HepG2 (cell line): ENCODE data around the gene GPATCH8. TPM values are rescaled to one million over a fixed set of nuclear protein-coding genes. Genes with fewer than 3 reads are reported as not detected.

ENCODE experiments used
- ARHGAP35 ChIP-seq: sonication (generic); formaldehyde crosslinking; IDR thresholded peaks from 2 replicates; pipeline ENCODE4 v1.9.0; 2022; ENCODE audit warnings: mild to moderate bottlenecking, inconsistent platforms, moderate library complexity, missing genetic modification reagents, borderline replicate concordance
- CBX5 ChIP-seq: sonication (generic); formaldehyde crosslinking; IDR thresholded peaks from 2 replicates; pipeline ENCODE4 v1.4.0; 2020; ENCODE audit warnings: missing genetic modification reagents, borderline replicate concordance
- DZIP1 ChIP-seq: sonication (generic); formaldehyde crosslinking; IDR thresholded peaks from 2 replicates; pipeline ENCODE4 v1.5.0; 2020; ENCODE audit warnings: mild to moderate bottlenecking, missing genetic modification reagents
- ERF ChIP-seq: IDR thresholded peaks from 2 replicates; pipeline ENCODE4 v1.6.1; 2018; ENCODE audit warnings: missing biosample characterization, missing genetic modification reagents
- KDM2A ChIP-seq: sonication (generic); formaldehyde crosslinking; IDR thresholded peaks from 2 replicates; pipeline ENCODE4 v1.4.0; 2020; ENCODE audit warnings: low read depth, missing genetic modification reagents, borderline replicate concordance
- NCOA1 ChIP-seq: sonication (generic); formaldehyde crosslinking; IDR thresholded peaks from 2 replicates; pipeline ENCODE4 v1.9.0; 2021; ENCODE audit warnings: missing genetic modification reagents
- NFE2L1 ChIP-seq: sonication (generic); formaldehyde crosslinking; IDR thresholded peaks from 2 replicates; pipeline ENCODE4 v1.4.0; 2020; ENCODE audit warnings: missing genetic modification reagents, mild to moderate bottlenecking, borderline replicate concordance
- PLSCR1 ChIP-seq: sonication (generic); formaldehyde crosslinking; IDR thresholded peaks from 2 replicates; pipeline ENCODE4 v1.5.0; 2020; ENCODE audit warnings: missing genetic modification reagents, mild to moderate bottlenecking, borderline replicate concordance
- POLR2G ChIP-seq: fragments of 200-400 bp; formaldehyde crosslinking; IDR thresholded peaks from 2 replicates; pipeline ENCODE4 v1.6.1; 2018; ENCODE audit warnings: mild to moderate bottlenecking, low read depth, low read length, moderate library complexity
- RAD21 ChIP-seq: fragments of 450-650 bp; formaldehyde crosslinking; IDR thresholded peaks from 2 replicates; pipeline ENCODE4 v1.5.0; 2020; ENCODE audit warnings: mild to moderate bottlenecking
- REXO4 ChIP-seq: sonication (generic); formaldehyde crosslinking; IDR thresholded peaks from 2 replicates; pipeline ENCODE4 v1.8.0; 2022; ENCODE audit warnings: missing genetic modification reagents, mild to moderate bottlenecking, borderline replicate concordance
- SOX6 ChIP-seq, 2 experiments: fragments of 450-650 bp in 1 of 2; sonication (generic) in 1 of 2; formaldehyde crosslinking in 1 of 2; IDR thresholded peaks; 2 replicates each; pipeline versions ENCODE4 v1.4.0 to v1.6.1; 2017 to 2020; ENCODE audit warnings: antibody characterized with exemption in 1 of 2, mild to moderate bottlenecking in 1 of 2, missing genetic modification reagents in 1 of 2
- TAF1 ChIP-seq: sonication (generic); formaldehyde crosslinking; IDR thresholded peaks from 2 replicates; pipeline ENCODE4 v1.4.0; 2020; ENCODE audit warnings: missing genetic modification reagents
- XRCC5 ChIP-seq: fragments of 200-400 bp; formaldehyde crosslinking; optimal IDR thresholded peaks from 2 replicates; pipeline ENCODE3; 2017; ENCODE audit warnings: mild to moderate bottlenecking, low read length
- ZBTB38 ChIP-seq: sonication (generic); formaldehyde crosslinking; IDR thresholded peaks from 2 replicates; pipeline ENCODE4 v1.5.1; 2020; ENCODE audit warnings: mild to moderate bottlenecking, missing genetic modification reagents
- ZFP90 ChIP-seq: sonication (generic); formaldehyde crosslinking; IDR thresholded peaks from 2 replicates; pipeline ENCODE4 v1.8.0; 2022; ENCODE audit warnings: missing genetic modification reagents, mild to moderate bottlenecking, inconsistent platforms, borderline replicate concordance
- ZMAT3 ChIP-seq: sonication (generic); formaldehyde crosslinking; conservative IDR thresholded peaks from 2 replicates; pipeline ENCODE4 v1.7.0; 2021; ENCODE audit warnings: missing genetic modification reagents
- ZNF101 ChIP-seq: sonication (generic); formaldehyde crosslinking; IDR thresholded peaks from 2 replicates; pipeline ENCODE4 v1.4.0; 2020; ENCODE audit warnings: mild to moderate bottlenecking, low read depth, missing genetic modification reagents, borderline replicate concordance
- ZNF121 ChIP-seq: sonication (generic); formaldehyde crosslinking; IDR thresholded peaks from 2 replicates; pipeline ENCODE4 v1.5.0; 2020; ENCODE audit warnings: mild to moderate bottlenecking, missing genetic modification reagents
- ZNF773 ChIP-seq: sonication (generic); formaldehyde crosslinking; IDR thresholded peaks from 2 replicates; pipeline ENCODE4 v1.4.0; 2020; ENCODE audit warnings: missing genetic modification reagents, borderline replicate concordance
- polyA plus RNA-seq, 8 experiments: library from polyadenylated mRNA; depleted of rRNA in 3 of 8; stranded (reverse) in 7 of 8; unstranded in 1 of 8; fragments of >200 nt; fragmentation: Illumina TruSeq in 4 of 8; extraction: Trizol in 4 of 8; gene quantifications; 2 replicates each; pipeline versions ENCODE4 v1.2.1 to v1.2.3, GENCODE V29; 2011 to 2016; ENCODE audit warnings: low read depth in 4 of 8, missing spikeins in 1 of 8, mixed read lengths in 1 of 8; ENCODE audit not compliant: insufficient read depth in 1 of 8
- total RNA-seq, 5 experiments: library from RNA; depleted of rRNA; stranded (reverse); fragments of >200 nt; fragmentation: Illumina TruSeq; extraction: Trizol; gene quantifications; 2 replicates each; pipeline ENCODE4 v1.2.3, GENCODE V29; 2016; ENCODE audit warnings: low read depth in 1 of 5
- TF ChIP-seq, protein P1 (sequence below): sonication (generic); formaldehyde crosslinking; IDR thresholded peaks from 2 replicates; pipeline ENCODE4 v1.5.0; 2020; ENCODE audit warnings: mild to moderate bottlenecking, missing genetic modification reagents, moderate library complexity
- TF ChIP-seq, protein P2 (sequence below): sonication (generic); formaldehyde crosslinking; conservative IDR thresholded peaks from 2 replicates; pipeline ENCODE4 v1.8.0; 2022; ENCODE audit warnings: missing genetic modification reagents

Gene GPATCH8
- total and polyA plus RNA-seq, 2 of the 13 experiments (the other 11 are each of a cell fraction or from before 2014, with no cell fraction given): 20.7 to 21.5 TPM

DNA sequence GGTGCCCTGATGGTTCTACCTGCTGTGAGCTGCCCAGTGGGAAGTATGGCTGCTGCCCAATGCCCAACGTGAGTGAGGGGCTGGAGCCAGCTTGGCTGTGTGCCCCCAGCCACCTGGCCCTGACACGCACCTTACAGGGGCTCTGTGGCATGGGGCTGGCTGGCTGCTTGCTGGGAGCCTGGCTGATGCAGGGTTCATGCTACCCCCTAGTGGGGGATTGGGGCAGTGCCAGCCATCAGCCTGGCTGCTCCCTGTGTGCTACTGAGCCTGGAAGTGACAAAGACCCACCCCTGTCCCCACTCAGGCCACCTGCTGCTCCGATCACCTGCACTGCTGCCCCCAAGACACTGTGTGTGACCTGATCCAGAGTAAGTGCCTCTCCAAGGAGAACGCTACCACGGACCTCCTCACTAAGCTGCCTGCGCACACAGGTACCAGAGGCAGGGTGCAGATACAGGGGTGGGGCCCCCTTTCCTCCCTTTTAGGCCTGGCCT, 152.4 kb downstream of the GPATCH8 start (continued):
- TF ChIP-seq, protein P1, sequence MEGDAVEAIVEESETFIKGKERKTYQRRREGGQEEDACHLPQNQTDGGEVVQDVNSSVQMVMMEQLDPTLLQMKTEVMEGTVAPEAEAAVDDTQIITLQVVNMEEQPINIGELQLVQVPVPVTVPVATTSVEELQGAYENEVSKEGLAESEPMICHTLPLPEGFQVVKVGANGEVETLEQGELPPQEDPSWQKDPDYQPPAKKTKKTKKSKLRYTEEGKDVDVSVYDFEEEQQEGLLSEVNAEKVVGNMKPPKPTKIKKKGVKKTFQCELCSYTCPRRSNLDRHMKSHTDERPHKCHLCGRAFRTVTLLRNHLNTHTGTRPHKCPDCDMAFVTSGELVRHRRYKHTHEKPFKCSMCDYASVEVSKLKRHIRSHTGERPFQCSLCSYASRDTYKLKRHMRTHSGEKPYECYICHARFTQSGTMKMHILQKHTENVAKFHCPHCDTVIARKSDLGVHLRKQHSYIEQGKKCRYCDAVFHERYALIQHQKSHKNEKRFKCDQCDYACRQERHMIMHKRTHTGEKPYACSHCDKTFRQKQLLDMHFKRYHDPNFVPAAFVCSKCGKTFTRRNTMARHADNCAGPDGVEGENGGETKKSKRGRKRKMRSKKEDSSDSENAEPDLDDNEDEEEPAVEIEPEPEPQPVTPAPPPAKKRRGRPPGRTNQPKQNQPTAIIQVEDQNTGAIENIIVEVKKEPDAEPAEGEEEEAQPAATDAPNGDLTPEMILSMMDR (CRISPR knock-in tag): peak; percentile 91
- TF ChIP-seq ZFP90 (CRISPR knock-in tag) (peak; percentile 72; the same call in 1 of the 2 replicates), ZMAT3 (CRISPR knock-in tag) (no peak), SOX6 (IDR thresholded peaks at IDR 0.05) (no peak), SOX6 (CRISPR knock-in tag; IDR thresholded peaks at IDR 0.05) (no peak), XRCC5 (peak; percentile 88), ERF (CRISPR knock-in tag) (peak; percentile 40; the same call in 1 of the 2 replicates), REXO4 (CRISPR knock-in tag) (no peak), PLSCR1 (CRISPR knock-in tag) (no peak), NCOA1 (no peak), KDM2A (CRISPR knock-in tag) (peak; percentile 28; the same call in 1 of the 2 replicates), DZIP1 (no peak), ZBTB38 (CRISPR knock-in tag) (peak; percentile 60; the same call in 1 of the 2 replicates), ARHGAP35 (no peak; the same call in 1 of the 2 replicates), ZNF773 (no peak), POLR2G (no peak), ZNF101 (CRISPR knock-in tag) (no peak), TAF1 (CRISPR knock-in tag) (0 out of 2 replicates have a peak, but pooled peaks have one; percentile 24), RAD21 (CRISPR knock-in tag) (peak; percentile 91), NFE2L1 (CRISPR knock-in tag) (no peak), ZNF121 (CRISPR knock-in tag) (no peak), CBX5 (CRISPR knock-in tag) (0 out of 2 replicates have a peak, but pooled peaks have one; percentile 36)
- TF ChIP-seq, protein P2, sequence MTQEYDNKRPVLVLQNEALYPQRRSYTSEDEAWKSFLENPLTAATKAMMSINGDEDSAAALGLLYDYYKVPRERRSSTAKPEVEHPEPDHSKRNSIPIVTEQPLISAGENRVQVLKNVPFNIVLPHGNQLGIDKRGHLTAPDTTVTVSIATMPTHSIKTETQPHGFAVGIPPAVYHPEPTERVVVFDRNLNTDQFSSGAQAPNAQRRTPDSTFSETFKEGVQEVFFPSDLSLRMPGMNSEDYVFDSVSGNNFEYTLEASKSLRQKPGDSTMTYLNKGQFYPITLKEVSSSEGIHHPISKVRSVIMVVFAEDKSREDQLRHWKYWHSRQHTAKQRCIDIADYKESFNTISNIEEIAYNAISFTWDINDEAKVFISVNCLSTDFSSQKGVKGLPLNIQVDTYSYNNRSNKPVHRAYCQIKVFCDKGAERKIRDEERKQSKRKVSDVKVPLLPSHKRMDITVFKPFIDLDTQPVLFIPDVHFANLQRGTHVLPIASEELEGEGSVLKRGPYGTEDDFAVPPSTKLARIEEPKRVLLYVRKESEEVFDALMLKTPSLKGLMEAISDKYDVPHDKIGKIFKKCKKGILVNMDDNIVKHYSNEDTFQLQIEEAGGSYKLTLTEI: no peak
